ENCODE results near the gene HMGXB4.
A peak's percentile ranks its signal among the peaks of the same experiment; 100 is the strongest.
"Not testable (repeated sequence)": the region's sequence is repeated elsewhere in the genome, so short reads cannot be mapped to it uniquely, and the experiment has no call there.

The HMGXB4 gene, protein sequence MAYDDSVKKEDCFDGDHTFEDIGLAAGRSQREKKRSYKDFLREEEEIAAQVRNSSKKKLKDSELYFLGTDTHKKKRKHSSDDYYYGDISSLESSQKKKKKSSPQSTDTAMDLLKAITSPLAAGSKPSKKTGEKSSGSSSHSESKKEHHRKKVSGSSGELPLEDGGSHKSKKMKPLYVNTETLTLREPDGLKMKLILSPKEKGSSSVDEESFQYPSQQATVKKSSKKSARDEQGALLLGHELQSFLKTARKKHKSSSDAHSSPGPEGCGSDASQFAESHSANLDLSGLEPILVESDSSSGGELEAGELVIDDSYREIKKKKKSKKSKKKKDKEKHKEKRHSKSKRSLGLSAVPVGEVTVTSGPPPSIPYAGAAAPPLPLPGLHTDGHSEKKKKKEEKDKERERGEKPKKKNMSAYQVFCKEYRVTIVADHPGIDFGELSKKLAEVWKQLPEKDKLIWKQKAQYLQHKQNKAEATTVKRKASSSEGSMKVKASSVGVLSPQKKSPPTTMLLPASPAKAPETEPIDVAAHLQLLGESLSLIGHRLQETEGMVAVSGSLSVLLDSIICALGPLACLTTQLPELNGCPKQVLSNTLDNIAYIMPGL

DNA sequence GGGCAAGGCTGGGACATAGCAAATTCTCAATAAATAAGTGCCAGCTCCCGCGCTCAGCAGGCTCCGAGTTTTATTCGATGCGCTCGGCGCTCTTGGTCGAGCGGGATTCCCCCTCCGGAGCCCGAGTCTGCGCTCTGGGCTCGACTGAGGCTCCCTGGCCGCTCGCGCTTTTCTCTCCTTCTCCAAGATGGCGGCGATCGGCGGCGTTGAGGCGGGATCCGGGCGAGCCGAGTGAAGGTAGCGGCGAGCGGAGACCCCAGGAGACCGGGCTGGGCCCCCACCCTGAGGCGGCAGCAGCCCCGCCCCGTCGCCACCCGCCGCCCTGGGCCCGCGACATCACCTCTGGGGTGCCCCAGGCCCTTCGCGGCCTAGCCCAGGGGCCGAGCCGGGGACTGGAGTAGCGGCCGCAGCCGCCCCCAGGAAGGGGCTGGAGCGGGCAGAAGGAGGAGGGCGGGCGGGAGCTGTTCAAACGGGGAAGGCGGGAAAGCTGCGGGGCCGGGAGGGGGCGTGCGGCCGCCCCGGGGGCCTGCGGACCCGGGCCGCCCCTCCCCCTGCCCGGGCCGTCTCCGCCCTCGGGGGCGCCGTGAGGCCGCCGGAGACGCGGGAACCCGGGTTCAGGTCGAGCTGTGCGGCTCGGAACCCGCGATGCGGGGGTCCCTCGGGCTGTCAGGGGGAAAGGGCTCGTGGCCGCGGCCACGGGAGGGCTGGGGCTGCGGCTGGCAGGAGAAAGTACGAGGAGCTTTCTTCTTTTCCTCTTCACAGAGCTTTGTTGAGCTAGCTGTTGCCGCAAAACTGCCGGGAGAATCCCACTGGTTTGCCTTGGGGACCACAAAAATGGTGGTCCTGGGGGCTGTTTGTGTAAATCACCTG lies at the start of gene HMGXB4:
Gene HMGXB4 (plus strand): TSS at position 173 of the 870 bp plus-strand sequence. CDS start 4,898 bp downstream, outside the sequence.
- peak; percentile 84 for DNase-seq

- no peak for DNase-seq
Observed at GRCh38 chr22:35208003-35208402, 49.3 kb upstream of the HMGXB4 start.

DNA sequence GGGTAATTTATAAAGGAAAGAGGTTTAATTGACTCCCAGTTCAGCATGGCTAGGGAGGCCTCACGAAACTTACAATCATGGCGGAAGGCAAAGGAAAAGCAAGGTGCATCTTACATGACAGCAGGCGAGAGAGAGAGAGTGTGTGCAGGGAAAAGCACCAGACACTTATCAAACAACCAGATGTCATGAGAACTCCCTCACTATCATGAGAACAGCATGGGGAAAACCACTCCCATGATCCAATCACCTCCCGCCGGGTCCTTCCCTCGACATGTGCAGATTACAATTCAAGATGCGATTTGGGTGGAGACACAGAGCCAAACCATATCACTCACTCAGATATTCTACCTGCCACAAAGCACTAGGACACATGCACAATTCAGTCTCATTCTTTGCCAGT lies 48.1 kb upstream of the HMGXB4 start:
- no peak for DNase-seq

DNA sequence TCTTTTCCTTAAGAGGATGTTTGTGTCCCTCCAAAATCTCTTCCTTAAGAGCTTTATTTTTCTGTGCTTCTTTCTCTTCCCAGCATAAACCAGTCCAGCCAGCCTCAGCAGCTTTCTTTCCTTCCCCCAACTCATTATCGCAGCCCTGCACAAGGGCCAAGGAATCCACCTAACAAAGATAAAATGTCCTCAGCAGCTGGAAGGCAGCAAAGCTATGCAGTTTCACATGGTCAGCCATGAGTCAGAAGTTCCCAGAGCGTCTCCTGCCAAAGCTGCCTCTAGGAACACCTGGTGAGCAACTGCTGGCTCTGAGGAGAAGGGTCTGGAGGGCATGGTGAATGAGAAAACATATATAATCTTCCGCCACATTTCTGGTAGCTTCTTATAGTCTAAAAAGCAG lies 45.3 kb upstream of the HMGXB4 start:
- DNase-seq, result no peak

GRCh38 chr22:35212996-35213395 lies 44.3 kb upstream of the HMGXB4 start:
- DNase-seq, result no peak

DNA sequence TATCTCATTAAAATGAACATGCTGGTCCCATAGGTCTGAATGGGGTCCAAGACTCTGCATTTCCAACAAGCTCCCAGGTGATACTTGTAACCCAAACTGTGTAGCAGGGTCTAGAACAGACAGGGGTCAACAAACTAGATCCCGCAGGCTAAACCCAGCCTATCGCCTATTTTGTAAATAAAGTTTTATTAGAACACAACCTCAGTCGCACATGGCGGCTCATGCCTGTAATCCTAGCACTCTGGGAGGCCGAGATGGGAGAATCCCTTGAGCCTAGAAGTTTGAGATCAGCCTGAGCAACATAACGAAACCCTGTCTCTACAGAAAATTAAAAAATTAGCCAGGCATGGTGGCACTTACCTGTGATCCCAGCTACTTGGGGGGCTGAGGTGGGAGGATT lies 42.3 kb upstream of the HMGXB4 start:
- DNase-seq, result no peak

GRCh38 chr22:35215993-35216392 lies 41.3 kb upstream of the HMGXB4 start:
- no peak for DNase-seq

DNA sequence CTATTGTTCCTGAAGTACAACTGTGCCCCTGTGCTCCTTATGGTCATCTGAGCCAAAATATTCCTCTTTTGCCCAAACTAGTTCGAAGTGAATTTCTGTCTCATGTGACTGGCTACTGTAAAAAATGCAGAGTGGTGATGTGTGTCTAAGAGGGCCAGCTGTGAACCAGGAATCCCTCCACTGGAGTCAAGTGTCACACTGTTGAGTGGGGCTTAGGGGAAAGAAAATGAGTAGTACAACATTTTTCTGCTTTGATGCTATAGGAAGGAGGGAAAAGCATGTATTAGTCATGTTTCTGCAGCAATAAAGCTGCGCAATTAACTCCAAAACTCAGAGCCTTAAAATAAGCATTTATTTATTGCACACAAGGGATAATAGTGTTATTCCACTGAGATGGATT lies 39.8 kb upstream of the HMGXB4 start:
- no peak for DNase-seq

DNA sequence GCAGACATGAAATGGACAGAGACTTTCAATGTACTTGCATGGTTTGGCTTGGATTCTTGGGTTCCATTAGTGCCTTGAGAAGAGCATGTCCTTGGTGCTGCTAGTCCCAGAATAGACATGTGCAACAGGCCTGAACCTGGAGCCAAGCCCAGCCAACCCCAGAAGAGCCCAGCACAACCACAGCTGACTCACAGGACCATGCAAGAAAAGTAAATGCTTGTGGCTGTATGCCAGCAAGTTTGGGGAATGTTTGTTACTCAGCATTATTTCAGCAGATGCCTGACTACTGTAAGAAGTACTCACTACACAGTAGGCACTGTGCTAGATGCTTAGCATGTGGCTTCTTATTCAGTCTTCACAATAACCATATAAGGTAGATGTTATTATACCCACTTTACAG lies 39.2 kb upstream of the HMGXB4 start:
- no peak for DNase-seq

GRCh38 chr22:35219012-35219411 lies 38.3 kb upstream of the HMGXB4 start:
- DNase-seq, result no peak

DNA sequence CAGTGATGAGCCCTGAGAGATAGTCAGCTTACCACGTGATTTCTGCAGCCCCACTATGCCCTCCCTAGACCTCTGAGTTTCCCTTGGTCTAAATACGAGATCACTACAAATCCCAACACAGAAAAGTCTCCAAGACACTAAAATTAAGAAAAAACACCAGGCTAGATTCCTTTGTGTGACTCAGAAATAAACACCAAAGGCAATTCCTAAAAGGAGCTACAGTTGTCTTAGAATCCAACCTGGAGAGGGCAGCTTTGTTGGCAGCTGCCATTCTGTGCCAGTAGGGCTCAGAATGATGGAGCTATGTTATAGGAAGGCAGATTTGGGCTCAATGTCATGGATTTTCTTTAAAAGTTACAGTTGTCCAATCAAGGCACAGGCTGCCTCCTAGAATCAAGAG lies 37.1 kb upstream of the HMGXB4 start:
- DNase-seq, result no peak

GRCh38 chr22:35225010-35225409 lies 32.3 kb upstream of the HMGXB4 start:
- DNase-seq, result no peak

DNA sequence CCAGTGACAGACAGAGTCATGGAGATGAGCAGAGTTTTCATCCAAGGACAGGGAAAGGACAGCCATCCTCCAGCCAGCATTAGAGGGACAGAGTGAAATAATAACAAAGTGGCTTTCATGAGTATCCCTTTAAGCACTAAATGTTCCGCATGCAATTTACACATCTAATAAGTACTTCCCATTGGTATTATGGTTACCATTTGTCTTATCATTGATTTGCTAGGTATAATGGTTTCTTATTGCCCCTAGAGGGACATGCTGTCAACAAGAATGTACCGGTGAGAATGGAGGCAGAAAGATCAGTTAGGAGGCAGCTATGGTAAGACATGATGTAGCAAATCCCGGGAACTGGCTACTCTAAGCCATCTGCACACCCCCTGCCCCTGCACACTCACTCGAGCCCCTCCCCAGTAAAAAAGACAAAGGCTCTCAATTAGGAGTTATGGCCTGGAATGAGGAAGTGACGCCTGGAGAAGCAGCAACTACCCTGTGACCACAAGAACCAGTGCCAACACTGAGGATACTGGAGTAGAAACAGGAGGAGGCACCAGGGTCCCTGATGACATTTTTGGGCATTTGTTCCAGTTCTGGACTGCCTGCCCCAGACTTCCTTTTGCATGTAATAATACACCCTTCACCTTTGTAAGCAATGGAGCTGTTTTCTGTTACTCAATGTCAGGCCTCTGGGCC lies 30.2 kb upstream of the HMGXB4 start:
- DNase-seq, result no peak

- DNase-seq, result no peak
Observed at GRCh38 chr22:35229865-35230264, 27.4 kb upstream of the HMGXB4 start.

DNA sequence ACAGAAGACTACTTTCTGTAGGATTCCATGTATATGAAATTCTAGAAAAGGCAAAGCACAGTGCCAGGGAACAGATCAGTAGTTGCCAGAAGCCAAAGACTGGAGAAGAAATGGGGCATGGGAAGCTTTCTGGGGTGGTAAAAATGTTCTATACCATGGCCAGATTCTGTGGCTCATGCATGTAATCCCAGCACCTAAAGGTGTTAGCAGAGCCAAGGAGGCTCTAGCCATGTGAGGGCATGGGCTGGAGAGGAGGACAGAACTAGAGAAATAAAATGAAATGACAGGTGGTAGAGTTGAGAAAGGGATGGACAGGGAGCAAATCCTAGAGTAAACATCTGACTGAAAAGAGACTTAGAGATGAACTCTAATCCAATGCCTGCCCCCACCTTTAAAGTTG lies 26.9 kb upstream of the HMGXB4 start:
- DNase-seq, result no peak

GRCh38 chr22:35230839-35231584 lies 26.3 kb upstream of the HMGXB4 start:
- no peak for DNase-seq

DNA sequence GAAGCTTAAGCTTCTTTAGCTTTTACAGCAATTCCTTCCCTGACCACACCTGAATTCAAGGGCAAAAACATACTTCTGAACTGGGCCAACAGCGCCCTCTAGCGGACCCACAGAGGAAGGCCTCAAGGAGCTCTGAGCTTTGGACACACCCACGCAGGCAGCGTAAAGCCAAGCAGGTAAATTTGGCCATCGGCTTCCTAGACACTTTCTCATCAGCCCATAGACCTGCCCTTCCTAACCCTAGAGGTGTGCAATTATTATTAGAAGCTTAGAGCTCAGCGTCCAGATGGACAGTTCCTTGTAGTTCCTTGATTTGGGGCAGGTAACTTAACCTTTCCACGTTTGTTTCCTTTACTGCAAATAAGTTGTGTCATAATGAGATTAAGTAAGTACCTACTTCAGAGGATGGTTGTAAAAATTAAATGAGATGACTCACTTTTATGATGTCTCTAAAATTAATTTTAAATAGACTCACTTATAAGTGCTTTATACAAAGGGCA lies 25.7 kb upstream of the HMGXB4 start:
- peak; percentile 60 for DNase-seq

DNA sequence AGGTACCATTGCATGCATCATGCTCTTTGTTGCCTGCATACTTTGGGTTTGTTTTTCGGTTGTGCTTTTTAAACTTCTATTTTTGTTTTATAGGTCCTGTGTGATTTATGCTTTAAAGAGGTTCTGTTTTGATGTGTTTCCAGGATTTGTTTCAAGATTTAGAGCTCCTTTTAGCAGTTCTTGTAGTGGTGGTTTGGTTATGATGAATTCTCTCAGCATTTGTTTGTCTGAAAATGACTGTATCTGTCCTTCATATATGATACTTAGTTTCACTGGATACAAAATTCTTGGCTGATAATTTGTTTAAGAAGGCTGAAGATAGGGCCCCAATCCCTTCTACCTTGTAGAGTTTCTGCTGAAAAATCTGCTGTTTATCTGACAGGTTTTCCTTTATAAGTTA lies 18.5 kb upstream of the HMGXB4 start:
- not testable (repeated sequence) for DNase-seq

GRCh38 chr22:35244507-35244906 lies 12.8 kb upstream of the HMGXB4 start:
- DNase-seq, result not testable (repeated sequence)

DNA sequence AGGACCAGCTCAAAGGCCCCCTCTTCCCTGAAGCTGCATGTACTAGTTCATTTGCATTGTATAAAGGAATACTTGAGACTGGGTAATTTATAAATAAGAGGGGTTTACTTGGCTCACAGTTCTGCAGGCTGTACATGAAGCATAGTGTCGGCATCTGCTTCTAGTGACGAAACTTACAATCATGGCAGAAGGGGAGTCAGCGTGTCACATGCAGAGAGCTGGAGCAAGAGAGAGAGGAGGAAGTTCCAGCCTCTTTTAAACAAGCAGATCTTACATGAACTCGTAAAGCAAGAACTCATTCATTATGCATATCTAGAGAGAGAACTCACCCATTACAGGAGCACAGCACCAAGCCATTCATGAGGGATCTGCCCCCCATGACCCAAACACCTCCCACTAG lies 7.1 kb upstream of the HMGXB4 start:
- no peak for DNase-seq

DNA sequence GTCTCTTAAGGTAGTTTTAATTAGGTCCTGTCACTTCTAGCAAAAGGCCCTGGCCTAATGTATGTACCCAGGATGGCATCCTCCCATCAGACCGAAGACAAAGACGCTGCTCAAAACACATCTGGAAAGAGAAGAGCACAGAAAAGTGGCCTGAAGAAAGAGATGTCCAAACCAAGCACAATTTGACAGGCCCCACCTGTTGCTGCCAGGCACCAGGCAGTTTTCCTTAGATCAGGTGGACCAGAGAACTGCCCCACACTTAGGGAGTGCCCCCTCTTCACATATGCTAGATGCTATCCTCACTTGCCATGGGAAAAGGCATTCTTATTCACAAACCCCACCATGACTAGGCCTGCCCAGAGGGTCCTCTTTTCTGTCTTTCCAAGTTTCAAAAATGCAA lies 3.3 kb upstream of the HMGXB4 start:
- no peak for DNase-seq

DNA sequence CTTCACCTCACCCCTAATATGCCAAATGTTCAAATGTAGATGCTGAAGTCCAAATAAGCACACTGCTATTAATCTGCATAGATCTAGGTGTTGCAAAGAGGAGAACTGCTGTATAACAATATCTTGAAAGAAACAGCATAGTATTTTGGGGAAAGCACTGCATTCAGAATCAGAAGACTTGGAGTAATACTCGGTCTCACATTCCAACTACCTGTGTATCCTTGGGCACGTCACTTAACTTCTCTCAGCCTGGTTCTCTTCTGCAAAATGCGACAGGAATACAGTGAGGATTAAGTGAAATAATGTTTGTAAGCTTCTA lies 332 bp upstream of the HMGXB4 start:
- no peak for DNase-seq

Data from activated gamma-delta T cell treated with Interleukin-2 at 50 U/mL for 16 hours (primary cell).